Ishikawa (cell line): ENCODE data around the gene INKA2.

Source experiments
- CEBPB ChIP-seq: IDR thresholded peaks from 2 replicates; pipeline ENCODE4 v1.6.1; 2012
- CREB1 ChIP-seq: IDR thresholded peaks from 2 replicates; pipeline ENCODE4 v1.6.1; 2012; ENCODE audit warnings: low read depth
- EGR1 ChIP-seq: IDR thresholded peaks from 2 replicates; pipeline ENCODE4 v1.6.1; 2012
- EP300 ChIP-seq: IDR thresholded peaks from 2 replicates; pipeline ENCODE4 v1.6.1; 2012; ENCODE audit warnings: borderline replicate concordance
- FOXM1 ChIP-seq: IDR thresholded peaks from 2 replicates; pipeline ENCODE4 v1.6.1; 2012; ENCODE audit warnings: low read depth, borderline replicate concordance
- MAX ChIP-seq: IDR thresholded peaks from 2 replicates; pipeline ENCODE4 v1.6.1; 2012
- NFIC ChIP-seq: IDR thresholded peaks from 2 replicates; pipeline ENCODE4 v1.6.1; 2012
- RAD21 ChIP-seq: IDR thresholded peaks from 2 replicates; pipeline ENCODE4 v1.6.1; 2012; ENCODE audit warnings: low read depth
- REST ChIP-seq: IDR thresholded peaks from 2 replicates; pipeline ENCODE4 v1.6.1; 2012; ENCODE audit warnings: low read depth, mild to moderate bottlenecking
- TAF1 ChIP-seq: IDR thresholded peaks from 2 replicates; pipeline ENCODE4 v1.6.1; 2012; ENCODE audit warnings: low read depth, mild to moderate bottlenecking
- TCF12 ChIP-seq: IDR thresholded peaks from 2 replicates; pipeline ENCODE4 v1.6.1; 2012; ENCODE audit warnings: low read depth
- TEAD4 ChIP-seq: IDR thresholded peaks from 2 replicates; pipeline ENCODE4 v1.6.1; 2012
- USF1 ChIP-seq: IDR thresholded peaks from 2 replicates; pipeline ENCODE4 v1.6.1; 2012
- YY1 ChIP-seq: IDR thresholded peaks from 2 replicates; pipeline ENCODE4 v1.6.1; 2012; ENCODE audit warnings: low read depth
- ZBTB7A ChIP-seq: IDR thresholded peaks from 2 replicates; pipeline ENCODE4 v1.6.1; 2012; ENCODE audit warnings: low read depth

INKA2 gene

GRCh38 chr1:111732718-111733117 is 6.5 kb downstream of the INKA2 start:
- no peak for TF ChIP-seq ZBTB7A
- TF ChIP-seq NFIC: no peak
- no peak for TF ChIP-seq MAX
- TF ChIP-seq YY1: no peak
- no peak for TF ChIP-seq CREB1
- no peak for TF ChIP-seq FOXM1
- TF ChIP-seq EGR1: no peak
- TF ChIP-seq CEBPB: no peak
- TF ChIP-seq REST: no peak
- no peak for TF ChIP-seq TCF12
- no peak for TF ChIP-seq EP300

- TF ChIP-seq RAD21 (no peak), CREB1 (no peak), CEBPB (no peak), EGR1 (no peak), ZBTB7A (no peak), TAF1 (no peak), MAX (no peak), NFIC (no peak), TCF12 (no peak), FOXM1 (no peak), REST (no peak), EP300 (no peak), TEAD4 (no peak), YY1 (no peak), USF1 (no peak)
Measured at GRCh38 chr1:111731956-111732355, 7.2 kb downstream of the INKA2 start.

GRCh38 chr1:111730706-111731105 is 8.5 kb downstream of the INKA2 start:
- TF ChIP-seq TEAD4: no peak
- TF ChIP-seq EP300: no peak
- no peak for TF ChIP-seq CREB1
- TF ChIP-seq RAD21: no peak
- TF ChIP-seq EGR1: no peak
- no peak for TF ChIP-seq USF1
- no peak for TF ChIP-seq NFIC
- TF ChIP-seq FOXM1: no peak
- no peak for TF ChIP-seq MAX
- TF ChIP-seq ZBTB7A: no peak
- no peak for TF ChIP-seq CEBPB
- TF ChIP-seq TAF1: no peak
- TF ChIP-seq TCF12: no peak

GRCh38 chr1:111729946-111730681 is 9.1 kb downstream of the INKA2 start:
- TF ChIP-seq NFIC: no peak
- TF ChIP-seq ZBTB7A: no peak
- no peak for TF ChIP-seq TCF12
- no peak for TF ChIP-seq REST
- TF ChIP-seq TEAD4: no peak
- no peak for TF ChIP-seq TAF1
- no peak for TF ChIP-seq FOXM1
- TF ChIP-seq YY1: no peak
- no peak for TF ChIP-seq EGR1
- TF ChIP-seq CEBPB: no peak
- TF ChIP-seq USF1: no peak
- TF ChIP-seq RAD21: no peak
- TF ChIP-seq CREB1: no peak
- no peak for TF ChIP-seq EP300
- no peak for TF ChIP-seq MAX
